NCI-H2081 treated with DMSO at 0.1 percent for 48 hours (cell line): Measurements from ENCODE around the gene FRMPD4.

Source experiments
- DNase-seq: peaks from one replicate; lab custom pipeline; 2025; lab: John Stamatoyannopoulos, UW

The FRMPD4 gene

DNA sequence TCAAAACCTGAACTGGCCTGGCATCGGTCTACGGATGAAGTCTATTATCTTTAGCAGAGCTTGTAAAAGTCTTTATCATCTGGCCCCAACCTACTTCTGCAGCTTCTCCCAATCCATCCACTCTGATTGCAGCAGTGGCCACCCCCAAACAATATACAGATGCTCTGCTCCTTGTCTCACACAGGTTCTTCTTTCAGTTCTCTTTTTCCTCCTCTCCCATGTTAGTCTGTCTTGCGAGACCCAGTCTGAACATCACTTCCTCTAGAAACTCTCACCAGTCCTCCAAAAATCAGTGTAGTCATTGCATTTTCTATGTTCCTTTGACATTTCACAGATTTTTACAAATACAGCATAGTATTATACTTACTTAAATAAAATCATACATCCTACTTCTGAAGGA, 163.0 kb downstream of the FRMPD4 start:
- no peak for DNase-seq

DNA sequence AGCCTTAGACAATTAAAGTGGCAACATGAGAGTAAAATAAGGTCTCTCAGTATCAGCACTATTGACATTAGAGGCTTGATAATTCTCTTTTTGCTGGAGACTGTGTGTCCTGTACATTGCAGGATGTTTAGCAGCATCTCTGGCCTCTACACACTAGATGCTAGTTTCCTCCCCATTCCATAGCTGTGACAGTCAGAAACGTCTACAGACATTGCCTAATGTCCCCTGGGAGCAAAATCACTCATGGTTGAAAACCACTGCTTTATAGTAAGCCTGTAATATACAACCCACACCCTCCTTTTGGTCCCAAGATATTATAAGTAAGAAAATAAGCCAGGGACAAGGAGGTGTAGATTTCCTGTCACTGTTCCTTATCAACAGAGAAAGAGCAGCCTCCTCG, 166.0 kb downstream of the FRMPD4 start:
- DNase-seq: no peak

DNA sequence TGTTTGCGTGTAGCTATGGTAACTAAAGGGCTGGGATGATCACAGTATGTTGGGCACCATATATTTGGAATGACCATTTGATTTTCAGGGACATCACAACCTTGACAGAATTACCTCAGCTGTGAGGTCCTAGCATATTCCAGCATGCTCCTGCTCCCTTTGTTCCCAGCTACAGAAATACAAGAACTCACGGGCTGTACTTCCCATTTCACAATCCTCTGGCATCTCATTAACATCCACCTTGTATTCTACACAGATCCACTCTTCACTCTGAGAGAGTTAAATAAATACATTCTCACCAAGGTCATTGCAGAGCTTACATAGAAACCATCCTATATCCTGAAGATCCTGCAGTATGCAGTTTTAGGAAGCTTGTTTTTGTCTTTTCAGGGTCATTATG, 169.7 kb downstream of the FRMPD4 start:
- DNase-seq: no peak

DNA sequence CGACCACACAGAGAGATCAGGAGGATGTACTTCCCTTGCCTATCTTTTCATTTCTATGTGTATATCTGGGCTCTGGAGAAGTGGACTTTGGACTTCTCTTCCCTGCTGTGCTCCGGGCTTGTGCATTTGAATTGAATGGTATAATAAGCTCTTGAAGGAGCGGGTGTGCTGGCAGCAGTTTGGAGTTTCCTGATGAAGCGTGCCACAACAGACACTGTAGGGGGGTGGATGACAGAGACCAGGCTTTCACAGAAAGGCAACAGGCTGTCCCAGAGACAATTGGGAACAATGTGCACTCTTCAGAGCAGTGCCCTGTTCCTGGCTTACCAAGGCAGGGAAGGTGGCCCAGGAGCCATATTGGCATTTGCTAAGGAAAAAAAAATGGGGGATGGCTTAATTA, 170.1 kb downstream of the FRMPD4 start:
- no peak for DNase-seq

DNA sequence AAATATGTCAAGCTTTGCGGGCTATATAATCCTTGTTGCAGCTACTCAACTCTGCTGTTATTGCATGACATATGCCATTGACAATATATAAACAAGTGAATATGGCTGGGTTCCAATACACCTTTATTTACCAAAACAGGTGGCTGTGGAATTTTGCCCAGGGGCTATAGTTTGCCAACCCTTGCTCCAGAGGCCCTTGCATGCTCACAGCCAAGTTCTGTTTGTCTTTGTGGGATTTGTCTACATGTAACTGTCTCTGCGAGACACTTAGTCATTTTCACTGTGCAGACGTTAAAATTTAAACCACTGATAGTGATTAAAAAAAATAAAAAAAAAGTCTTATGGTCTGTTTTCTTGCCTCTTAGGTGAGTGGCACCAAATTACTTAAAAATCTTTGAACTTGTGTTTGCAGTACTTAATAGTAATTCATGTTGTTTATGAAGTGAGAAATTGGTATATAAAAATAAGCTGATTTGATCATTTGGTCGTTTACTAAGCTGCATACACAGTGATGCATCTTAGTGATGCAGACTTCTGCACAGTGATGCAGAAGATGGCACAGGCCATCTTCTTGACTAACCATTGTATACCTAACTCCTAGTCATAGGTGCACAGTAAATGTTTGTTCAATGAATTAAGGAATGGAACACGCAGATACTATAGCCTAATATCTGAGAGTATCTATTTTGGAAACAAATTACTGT, 170.9 kb downstream of the FRMPD4 start:
- DNase-seq: peak; percentile 5

DNA sequence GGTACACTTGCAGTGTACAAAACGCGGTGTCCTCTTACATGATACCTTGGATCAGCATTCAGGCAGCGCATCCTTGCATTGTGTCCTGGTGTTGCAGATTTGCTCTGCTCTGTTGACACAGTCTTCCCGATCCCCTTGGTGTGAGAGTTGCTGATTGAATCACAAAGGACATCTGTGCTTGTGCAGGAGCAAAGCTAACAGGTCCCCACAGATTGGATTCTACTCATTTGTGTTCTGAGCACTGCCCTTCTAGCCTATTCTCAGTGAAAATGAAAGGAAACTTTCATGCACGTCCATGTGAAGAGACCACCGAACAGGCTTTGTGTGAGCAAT, 171.4 kb downstream of the FRMPD4 start:
- DNase-seq: no peak

DNA sequence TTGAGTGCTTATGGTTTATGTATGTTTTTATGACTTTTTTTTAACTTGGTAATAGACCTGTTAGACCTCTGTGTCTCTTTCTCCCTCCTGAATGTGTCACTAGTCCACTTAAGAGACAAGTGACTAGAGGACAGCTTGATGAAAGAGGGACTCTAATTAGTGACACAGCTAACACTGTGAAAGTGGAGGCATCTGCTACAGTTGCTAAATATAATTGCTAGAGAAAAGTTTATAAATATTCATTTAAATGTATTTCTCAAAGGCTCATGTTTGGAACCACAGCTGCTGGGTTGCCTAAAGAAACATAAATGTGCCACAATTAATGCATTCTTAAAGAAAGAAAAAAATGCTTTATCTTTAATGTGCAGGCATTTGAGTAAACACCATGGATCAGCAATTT, 176.4 kb downstream of the FRMPD4 start:
- no peak for DNase-seq

DNA sequence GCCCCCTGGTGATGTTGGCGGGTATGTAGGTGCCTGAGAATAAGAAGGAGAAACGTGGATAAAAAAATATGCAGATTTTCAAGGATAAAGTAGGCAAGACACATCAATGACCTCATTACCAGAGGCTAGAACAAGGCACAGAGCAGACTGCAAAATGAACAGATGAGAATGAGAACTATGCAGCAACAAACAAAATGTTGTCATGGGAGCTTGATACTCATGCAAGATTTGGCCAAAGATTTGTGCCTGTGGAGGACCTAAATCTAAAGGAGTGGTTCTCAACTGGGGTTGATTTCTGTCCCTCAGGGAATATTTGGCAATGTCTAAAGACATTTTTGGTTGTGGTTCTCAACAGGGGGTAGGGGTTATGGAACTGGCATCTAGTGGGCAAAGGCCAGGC, 177.3 kb downstream of the FRMPD4 start:
- DNase-seq: no peak

DNA sequence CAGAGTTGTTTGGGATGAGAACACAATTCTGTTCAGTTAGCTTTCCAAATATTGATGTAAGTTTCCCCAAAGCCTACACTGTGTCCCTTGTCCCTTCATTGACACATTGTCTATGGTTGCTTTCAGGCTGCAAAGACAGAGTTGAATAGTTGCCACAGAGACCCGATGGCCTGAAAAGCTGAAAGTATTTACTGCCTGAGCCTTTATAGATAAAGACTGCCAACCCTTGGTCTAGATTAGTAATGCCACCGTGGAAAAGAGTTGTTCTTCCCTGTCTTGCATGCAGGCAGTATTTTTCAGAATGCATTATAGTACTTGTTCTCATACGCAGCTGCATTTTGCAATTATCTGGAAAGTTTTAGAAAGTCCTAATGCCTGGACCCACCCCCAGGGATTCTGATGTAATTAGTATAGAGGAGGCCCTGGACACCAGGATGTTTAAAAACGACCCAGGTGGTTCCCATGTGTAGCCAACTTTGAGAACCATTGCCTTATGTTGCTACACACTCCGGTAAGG, 180.8 kb downstream of the FRMPD4 start:
- peak; percentile 1 for DNase-seq

DNA sequence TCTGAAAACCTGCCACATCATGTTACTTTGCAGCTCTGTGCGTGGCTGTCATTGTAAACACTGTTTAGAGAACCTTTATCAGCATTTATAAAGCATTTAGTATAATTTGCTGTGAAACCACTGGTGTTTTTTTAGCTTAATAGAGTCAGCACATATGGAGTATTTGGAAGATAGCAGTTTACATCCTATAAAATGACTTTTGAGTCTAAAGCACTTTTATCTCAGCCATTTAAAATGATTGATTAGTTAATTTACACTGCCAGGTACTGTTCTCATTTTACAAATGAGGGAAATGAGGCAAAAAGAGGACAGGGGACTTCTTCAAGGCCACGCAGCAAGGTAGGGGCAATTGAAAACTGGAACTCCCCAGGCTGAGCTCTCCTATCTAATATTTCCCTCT, 181.7 kb downstream of the FRMPD4 start:
- no peak for DNase-seq

DNA sequence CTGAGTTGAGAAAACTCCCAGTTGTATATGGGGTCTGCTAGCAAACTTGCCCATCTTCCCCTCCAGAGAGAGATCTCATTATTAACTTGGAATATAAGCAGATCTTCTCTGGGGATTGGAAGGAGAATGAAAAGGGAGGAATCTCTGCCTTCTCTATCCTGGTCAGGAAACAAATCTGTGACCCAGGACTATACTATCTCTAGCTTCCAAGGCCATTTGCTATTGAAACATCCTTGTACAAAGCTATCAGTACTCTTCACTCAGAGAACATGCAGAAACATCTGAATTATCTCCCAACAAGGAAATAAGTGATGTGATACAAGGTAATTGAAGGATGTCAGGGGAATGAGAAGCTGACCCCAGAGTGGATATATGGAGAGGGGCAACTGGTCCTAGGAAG, 183.8 kb downstream of the FRMPD4 start:
- no peak for DNase-seq

DNA sequence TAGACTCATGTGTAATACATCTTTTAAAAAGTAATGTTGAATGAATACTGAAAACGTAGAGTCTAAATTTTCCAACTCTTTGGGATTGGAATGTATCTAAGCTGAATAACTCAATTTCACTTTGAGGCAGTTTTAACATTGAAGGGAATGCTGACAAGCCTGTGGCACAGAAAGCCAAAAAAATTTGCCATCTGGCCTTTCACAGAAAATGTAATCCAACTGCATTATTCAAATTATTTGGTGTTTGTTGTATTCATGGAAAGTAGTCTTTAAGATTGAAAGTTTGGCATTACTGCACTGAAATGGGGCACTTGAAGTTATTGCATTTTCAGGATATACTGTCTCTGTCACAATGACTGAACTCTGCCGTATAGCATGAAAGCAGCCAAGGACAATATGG, 186.9 kb downstream of the FRMPD4 start:
- DNase-seq: no peak

DNA sequence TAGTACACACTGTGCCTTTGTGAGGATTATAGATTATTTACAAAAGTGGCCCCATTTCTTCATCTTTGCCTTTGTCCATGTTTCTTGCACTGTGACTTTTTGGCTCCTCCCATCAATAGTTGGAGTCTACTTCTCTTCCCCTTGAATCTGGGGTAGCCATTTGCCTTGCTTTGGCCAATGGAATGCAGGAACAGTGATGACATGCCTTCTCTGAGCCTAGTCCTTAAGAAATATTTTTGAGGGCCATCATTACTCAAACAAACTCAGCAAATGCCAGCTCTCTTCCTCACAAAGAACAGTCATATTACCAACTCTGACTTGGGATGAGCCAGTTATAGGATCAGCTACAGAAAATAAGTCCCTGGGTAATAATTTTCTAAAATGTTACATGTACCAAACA, 189.6 kb downstream of the FRMPD4 start:
- DNase-seq: no peak

DNA sequence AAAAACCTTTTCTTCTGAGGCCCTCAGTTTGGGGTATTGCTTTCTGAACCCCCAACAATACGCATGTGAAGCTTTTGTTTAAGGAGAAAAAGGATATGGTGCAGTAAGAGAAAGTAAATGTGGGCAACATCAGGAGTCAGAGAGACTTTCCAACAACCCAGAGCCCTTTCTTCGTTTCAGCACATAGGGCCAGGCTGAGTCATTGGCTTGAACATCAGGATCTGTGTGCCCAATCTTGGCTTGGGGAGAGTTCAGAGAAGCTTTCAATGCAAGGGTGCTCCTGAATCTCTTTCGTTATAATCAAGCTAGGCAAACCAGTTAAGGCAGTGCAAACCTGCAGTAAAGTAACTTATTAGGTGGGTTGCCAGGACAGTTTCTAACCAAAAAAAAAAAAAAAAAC, 191.2 kb downstream of the FRMPD4 start:
- DNase-seq: no peak

DNA sequence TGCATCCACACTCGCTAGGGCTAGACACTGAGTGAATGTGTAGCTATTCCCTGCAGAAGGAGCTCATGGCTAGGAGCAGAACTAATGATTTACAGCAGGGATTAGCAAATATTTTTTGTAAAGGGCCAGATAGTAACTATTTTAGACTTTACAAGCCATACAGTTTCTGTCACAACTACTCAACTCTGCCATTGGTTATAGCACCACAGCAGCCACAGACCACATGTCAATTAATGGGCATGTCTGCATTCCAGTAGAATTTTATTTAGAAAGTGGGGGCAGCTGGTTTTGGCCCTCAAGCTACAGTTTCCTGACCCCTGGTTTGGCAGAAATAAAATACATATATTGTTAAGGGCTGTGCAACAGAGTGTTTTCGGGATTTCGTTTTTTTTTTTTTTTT, 192.6 kb downstream of the FRMPD4 start:
- DNase-seq: no peak

DNA sequence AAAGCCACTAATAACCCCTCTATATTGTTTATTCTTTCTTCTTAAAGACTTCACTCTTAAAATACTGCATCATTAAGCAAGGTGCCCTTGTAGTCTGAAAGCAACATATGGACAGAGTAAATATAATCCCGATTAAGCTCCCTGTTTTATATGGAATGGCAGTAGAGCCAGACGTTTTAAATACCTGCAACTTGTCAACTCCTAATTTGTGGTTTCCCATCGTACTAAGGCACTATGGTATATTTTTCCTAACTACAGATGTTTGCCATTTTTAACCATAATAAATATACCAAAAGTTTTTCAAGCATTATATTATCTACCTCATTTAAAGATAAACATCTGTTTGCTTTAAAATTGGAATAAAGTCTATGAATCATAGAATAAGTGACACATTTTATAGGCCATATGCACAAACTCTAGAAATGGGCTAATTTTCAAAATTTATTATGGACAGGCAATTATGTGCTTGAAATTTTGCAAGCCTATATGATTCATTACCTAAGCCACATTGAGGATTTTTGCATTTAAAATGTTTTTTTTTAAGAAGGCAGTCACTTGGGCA, 194.6 kb downstream of the FRMPD4 start:
- DNase-seq: no peak

DNA sequence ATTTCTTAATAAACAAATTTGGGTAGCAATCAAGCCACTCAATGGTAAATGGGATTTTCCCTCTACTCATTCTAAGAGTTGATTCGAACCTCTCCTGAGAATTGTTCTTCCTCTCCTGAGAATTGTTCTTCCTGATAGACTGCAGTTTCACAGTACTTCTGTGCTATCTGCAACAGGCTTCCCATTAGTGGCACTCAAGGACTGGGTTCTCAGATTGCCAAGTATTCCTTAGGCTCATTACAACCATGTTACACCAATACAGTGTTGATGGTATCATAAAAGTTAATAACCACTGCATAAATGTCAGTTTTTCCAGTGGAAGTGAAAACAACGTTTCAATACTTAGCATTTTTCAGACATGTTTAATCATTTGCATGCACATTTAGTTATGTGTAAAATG, 201.6 kb downstream of the FRMPD4 start:
- DNase-seq: no peak

DNA sequence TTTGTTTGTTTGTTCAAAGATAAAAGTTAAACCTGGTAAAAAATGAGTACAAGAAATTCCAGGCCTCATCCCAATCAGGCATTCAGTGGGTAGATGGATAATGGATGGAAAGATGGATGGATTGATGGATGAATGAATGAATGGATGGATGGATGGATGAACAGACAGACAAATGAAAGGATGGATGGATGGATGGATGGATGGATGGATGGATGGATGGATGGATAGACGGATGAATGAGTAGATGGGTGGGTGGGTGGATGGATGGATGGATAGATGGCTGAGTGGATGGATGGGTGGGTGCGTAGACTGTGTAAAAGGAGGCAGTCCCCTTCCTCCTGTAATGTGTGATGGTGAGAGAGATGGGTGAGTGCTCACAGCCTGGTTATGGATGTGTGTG, 206.7 kb downstream of the FRMPD4 start:
- DNase-seq: no peak

DNA sequence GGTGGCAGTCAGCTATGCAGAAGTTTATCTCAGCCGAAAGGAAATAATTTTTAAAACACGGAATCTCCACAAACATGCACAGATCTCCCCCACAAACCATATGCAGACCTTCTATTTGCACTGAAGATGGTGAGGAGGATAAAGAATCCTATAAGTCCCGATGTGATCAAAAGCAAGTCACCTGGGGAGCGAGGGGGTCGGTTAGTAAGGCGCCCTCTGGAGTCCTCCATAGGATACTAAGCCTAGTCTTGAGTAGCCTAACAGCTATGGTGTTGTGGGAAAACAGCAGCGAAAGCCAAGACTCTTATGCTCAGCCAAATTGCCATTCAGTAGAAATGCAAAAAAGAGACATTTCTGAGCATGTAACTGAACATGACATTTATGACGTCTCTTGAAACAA, 210.9 kb downstream of the FRMPD4 start:
- no peak for DNase-seq

DNA sequence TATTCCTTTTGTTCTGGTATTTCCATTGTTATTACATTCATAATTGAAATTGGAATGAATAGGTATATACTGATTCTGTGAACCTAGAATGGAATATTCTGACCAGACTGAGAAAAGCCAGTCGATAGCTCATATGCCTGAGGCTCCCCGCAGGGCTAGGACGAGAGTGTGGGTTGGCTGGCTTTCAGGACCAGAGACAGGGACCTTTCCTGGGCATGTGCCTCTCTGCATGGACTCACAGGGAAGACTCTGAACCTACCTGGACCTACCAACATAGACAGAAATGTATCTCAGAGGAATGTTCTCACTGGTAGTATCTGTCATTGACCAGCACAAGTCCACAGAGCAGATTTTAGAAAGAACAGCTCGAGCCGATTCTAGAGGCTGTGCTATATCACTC, 214.6 kb downstream of the FRMPD4 start:
- no peak for DNase-seq

DNA sequence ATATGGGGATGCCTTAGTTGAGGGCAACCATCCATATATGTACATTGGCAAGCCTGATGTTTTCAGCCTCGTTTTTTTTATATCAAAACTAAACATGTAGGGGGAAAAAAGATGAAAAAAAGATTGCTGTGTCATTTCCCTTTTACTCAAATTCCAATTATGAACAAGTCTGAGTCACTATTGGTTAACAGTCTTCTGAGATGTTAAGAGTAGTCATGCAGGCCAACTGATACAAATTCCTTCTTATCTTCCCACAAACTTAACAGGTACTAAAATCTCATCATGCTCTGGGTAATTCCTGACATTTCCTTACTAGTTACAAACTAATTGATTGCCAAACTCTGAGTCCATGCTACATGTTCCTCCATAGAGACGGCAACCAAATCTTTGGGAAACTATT, 222.1 kb downstream of the FRMPD4 start:
- no peak for DNase-seq

DNA sequence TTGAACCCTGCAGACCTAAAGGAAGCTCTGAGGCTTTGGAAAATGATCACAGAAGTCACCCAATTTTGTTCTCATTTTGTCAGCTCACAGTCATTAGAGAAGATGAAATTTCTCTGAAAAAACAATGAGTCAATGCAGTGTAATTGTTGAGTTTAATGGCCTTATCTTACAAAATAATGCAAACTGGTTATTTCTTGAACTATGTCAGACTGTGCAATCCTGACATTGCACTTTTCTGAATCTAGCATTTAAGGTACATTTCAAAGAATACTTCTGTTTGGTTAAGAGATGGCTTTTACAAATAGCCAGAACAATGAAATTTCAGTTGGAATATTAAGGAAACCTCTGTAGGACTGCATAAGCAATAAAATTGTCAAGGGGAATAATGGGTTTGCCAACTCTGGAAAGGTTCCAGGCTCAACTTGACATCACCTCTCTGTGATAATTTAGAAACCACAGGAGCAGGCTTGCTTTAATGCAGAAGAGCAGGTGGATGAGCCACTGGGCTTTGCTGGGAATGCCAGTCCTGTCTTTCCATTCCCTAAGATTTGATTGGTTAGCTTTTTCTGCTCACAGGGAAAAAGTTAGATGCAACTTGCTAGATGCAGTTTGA, 222.8 kb downstream of the FRMPD4 start:
- peak; percentile 33 for DNase-seq

DNA sequence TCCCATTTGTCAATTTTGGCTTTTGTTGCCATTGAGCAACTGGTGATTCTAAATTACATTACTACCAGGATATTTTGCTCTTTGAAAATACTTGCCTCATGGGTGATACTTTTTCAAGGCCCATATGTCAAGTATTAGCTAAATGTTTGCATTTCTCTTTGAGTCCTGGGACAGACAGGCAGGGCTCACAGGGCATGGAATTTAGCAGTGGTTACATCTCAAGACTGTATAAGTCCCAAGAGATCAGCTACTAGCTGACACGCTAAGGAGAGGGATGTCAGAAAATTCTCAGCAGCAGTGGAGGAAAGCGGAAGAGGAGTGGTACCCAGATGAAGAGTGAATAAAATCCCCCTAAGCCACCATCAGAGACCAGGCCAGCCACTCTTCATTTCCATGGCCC, 224.9 kb downstream of the FRMPD4 start:
- no peak for DNase-seq

DNA sequence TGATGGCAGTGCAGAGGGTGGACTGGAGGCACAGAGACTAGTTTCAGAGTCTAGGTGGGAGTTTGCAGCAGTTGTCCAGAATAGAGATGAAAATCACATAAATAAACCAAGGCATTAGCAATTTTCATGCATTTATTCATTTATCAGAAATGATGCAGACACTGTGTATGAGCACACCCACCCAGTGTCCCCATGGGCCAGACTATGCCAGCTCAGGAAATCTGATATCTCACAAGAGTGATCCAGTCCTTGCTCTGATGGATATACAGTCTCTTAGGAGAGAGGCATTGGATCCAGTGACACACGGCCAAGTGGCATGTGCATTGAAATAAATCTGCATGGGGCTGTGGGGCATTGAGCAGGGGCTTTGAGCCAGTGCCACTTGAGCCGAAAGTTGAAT, 228.2 kb downstream of the FRMPD4 start:
- no peak for DNase-seq
